ENCODE measurements around the gene TMEM176A. TPM values are rescaled to one million over a fixed set of nuclear protein-coding genes. Genes with fewer than 3 reads are reported as not detected.

The TMEM176A gene
- total and polyA plus RNA-seq, 2 experiments from 2014 or later: 0.34 TPM; not detected in 1

DNA sequence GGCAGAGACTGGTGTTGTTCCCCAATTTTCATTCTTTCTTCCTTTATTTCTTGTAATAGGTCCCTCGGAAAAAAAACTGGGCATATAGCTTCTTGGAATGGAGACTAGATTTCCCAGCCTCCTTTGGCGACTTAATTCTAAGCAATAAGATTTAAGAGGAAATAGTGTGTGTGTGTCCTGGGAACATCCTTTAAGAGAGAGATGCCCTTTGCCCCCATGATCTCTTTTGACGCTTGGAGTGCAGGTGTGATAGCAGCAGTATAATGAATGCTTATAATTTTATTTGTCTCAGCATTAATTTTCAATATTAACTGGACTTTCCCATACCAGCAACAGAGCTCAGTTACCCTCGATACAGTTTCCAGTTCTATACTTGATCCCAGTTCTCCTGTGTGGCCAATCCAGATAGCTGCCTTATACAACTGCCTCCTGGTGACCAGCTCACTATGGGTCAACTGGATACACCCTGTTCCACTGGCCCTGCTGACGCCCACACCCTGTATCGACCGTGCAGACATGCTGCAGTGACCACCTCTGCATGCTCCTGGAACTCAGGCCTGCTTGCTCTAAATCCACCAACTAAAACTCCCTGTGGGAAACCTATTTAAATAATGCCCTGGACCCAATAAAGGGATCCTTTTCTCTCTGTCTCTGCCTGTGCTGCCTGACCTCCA lies 13.9 kb downstream of the TMEM176A start:
- Histone ChIP-seq H3K27ac (ENCODE audit: low read depth) (no peak overlapping the region), H3K79me2 (replicated peaks; ENCODE audit: insufficient read depth) (no peaks in the 10 kb centered on the region), H3K4me2 (no peak overlapping the region), H3F3A (replicated peaks; ENCODE audit: low read depth) (no peaks in the 10 kb centered on the region), H4K20me1 (replicated peaks; ENCODE audit: insufficient read depth) (no peaks in the 10 kb centered on the region; the same call in 1 of the 2 replicates), H3K4me1 (ENCODE audit: insufficient read depth) (no peaks in the 10 kb centered on the region), H3K36me3 (ENCODE audit: insufficient read depth) (no peaks in the 10 kb centered on the region), H3K9me2 (ENCODE audit: insufficient read depth) (no peaks in the 10 kb centered on the region), H3K4me3 (no peak overlapping the region), H2AFZ (no peak overlapping the region), H3K27me3 (ENCODE audit: insufficient read depth) (no peaks in the 10 kb centered on the region)
- ATAC-seq: peak; percentile 52; the same call in 2 of the 3 replicates
- Mint-ChIP-seq H3K27me3 (ENCODE audit: insufficient read depth, low read depth, poor library complexity) (no peaks in the 10 kb centered on the region), H3K36me3 (ENCODE audit: low read depth) (peaks cover 5% of the 10 kb centered on the region; the same call in 1 of the 3 replicates), H3K4me3 (no peak overlapping the region), H3K9me3 (peaks cover 5% of the 10 kb centered on the region; the same call in 1 of the 3 replicates), H3K27ac (no peak overlapping the region), H3K4me1 (peaks cover 9% of the 10 kb centered on the region; the same call in 2 of the 3 replicates)
- no peak for DNase-seq (ENCODE audit: low spot score)
- TF ChIP-seq EZH2phosphoT487 (IDR thresholded peaks at IDR 0.05; ENCODE audit: unreplicated experiment) (no peak), ZNF331 (CRISPR knock-in tag; IDR thresholded peaks at IDR 0.05; ENCODE audit: low read depth) (no peak), NANOG (IDR thresholded peaks at IDR 0.05; ENCODE audit: borderline replicate concordance) (no peak), JUNB (IDR thresholded peaks at IDR 0.05; ENCODE audit: unreplicated experiment) (no peak), CREB1 (CRISPR knock-in tag; IDR thresholded peaks at IDR 0.05; ENCODE audit: low read depth) (no peak), EZH2 (IDR thresholded peaks at IDR 0.05; ENCODE audit: low read depth, unreplicated experiment) (no peak), ZNF114 (CRISPR knock-in tag; IDR thresholded peaks at IDR 0.05) (no peak), STAT1 (IDR thresholded peaks at IDR 0.05; ENCODE audit: unreplicated experiment) (no peak), POLR2AphosphoS5 (IDR thresholded peaks at IDR 0.05; ENCODE audit: low read depth) (no peak)
- TF ChIP-seq, protein P1, sequence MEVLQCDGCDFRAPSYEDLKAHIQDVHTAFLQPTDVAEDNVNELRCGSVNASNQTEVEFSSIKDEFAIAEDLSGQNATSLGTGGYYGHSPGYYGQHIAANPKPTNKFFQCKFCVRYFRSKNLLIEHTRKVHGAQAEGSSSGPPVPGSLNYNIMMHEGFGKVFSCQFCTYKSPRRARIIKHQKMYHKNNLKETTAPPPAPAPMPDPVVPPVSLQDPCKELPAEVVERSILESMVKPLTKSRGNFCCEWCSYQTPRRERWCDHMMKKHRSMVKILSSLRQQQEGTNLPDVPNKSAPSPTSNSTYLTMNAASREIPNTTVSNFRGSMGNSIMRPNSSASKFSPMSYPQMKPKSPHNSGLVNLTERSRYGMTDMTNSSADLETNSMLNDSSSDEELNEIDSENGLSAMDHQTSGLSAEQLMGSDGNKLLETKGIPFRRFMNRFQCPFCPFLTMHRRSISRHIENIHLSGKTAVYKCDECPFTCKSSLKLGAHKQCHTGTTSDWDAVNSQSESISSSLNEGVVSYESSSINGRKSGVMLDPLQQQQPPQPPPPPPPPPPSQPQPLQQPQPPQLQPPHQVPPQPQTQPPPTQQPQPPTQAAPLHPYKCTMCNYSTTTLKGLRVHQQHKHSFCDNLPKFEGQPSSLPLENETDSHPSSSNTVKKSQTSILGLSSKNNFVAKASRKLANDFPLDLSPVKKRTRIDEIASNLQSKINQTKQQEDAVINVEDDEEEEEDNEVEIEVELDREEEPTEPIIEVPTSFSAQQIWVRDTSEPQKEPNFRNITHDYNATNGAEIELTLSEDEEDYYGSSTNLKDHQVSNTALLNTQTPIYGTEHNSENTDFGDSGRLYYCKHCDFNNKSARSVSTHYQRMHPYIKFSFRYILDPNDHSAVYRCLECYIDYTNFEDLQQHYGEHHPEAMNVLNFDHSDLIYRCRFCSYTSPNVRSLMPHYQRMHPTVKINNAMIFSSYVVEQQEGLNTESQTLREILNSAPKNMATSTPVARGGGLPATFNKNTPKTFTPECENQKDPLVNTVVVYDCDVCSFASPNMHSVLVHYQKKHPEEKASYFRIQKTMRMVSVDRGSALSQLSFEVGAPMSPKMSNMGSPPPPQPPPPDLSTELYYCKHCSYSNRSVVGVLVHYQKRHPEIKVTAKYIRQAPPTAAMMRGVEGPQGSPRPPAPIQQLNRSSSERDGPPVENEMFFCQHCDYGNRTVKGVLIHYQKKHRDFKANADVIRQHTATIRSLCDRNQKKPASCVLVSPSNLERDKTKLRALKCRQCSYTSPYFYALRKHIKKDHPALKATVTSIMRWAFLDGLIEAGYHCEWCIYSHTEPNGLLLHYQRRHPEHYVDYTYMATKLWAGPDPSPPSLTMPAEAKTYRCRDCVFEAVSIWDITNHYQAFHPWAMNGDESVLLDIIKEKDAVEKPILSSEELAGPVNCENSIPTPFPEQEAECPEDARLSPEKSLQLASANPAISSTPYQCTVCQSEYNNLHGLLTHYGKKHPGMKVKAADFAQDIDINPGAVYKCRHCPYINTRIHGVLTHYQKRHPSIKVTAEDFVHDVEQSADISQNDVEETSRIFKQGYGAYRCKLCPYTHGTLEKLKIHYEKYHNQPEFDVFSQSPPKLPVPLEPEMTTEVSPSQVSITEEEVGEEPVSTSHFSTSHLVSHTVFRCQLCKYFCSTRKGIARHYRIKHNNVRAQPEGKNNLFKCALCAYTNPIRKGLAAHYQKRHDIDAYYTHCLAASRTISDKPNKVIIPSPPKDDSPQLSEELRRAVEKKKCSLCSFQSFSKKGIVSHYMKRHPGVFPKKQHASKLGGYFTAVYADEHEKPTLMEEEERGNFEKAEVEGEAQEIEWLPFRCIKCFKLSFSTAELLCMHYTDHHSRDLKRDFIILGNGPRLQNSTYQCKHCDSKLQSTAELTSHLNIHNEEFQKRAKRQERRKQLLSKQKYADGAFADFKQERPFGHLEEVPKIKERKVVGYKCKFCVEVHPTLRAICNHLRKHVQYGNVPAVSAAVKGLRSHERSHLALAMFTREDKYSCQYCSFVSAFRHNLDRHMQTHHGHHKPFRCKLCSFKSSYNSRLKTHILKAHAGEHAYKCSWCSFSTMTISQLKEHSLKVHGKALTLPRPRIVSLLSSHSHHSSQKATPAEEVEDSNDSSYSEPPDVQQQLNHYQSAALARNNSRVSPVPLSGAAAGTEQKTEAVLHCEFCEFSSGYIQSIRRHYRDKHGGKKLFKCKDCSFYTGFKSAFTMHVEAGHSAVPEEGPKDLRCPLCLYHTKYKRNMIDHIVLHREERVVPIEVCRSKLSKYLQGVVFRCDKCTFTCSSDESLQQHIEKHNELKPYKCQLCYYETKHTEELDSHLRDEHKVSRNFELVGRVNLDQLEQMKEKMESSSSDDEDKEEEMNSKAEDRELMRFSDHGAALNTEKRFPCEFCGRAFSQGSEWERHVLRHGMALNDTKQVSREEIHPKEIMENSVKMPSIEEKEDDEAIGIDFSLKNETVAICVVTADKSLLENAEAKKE (CRISPR knock-in tag; IDR thresholded peaks at IDR 0.05): no peak
- TF ChIP-seq, protein P2, sequence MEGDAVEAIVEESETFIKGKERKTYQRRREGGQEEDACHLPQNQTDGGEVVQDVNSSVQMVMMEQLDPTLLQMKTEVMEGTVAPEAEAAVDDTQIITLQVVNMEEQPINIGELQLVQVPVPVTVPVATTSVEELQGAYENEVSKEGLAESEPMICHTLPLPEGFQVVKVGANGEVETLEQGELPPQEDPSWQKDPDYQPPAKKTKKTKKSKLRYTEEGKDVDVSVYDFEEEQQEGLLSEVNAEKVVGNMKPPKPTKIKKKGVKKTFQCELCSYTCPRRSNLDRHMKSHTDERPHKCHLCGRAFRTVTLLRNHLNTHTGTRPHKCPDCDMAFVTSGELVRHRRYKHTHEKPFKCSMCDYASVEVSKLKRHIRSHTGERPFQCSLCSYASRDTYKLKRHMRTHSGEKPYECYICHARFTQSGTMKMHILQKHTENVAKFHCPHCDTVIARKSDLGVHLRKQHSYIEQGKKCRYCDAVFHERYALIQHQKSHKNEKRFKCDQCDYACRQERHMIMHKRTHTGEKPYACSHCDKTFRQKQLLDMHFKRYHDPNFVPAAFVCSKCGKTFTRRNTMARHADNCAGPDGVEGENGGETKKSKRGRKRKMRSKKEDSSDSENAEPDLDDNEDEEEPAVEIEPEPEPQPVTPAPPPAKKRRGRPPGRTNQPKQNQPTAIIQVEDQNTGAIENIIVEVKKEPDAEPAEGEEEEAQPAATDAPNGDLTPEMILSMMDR (conservative IDR thresholded peaks at IDR 0.05; ENCODE audit: low read depth in 2 of 2): no peak
- TF ChIP-seq, protein P3, sequence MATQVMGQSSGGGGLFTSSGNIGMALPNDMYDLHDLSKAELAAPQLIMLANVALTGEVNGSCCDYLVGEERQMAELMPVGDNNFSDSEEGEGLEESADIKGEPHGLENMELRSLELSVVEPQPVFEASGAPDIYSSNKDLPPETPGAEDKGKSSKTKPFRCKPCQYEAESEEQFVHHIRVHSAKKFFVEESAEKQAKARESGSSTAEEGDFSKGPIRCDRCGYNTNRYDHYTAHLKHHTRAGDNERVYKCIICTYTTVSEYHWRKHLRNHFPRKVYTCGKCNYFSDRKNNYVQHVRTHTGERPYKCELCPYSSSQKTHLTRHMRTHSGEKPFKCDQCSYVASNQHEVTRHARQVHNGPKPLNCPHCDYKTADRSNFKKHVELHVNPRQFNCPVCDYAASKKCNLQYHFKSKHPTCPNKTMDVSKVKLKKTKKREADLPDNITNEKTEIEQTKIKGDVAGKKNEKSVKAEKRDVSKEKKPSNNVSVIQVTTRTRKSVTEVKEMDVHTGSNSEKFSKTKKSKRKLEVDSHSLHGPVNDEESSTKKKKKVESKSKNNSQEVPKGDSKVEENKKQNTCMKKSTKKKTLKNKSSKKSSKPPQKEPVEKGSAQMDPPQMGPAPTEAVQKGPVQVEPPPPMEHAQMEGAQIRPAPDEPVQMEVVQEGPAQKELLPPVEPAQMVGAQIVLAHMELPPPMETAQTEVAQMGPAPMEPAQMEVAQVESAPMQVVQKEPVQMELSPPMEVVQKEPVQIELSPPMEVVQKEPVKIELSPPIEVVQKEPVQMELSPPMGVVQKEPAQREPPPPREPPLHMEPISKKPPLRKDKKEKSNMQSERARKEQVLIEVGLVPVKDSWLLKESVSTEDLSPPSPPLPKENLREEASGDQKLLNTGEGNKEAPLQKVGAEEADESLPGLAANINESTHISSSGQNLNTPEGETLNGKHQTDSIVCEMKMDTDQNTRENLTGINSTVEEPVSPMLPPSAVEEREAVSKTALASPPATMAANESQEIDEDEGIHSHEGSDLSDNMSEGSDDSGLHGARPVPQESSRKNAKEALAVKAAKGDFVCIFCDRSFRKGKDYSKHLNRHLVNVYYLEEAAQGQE (IDR thresholded peaks at IDR 0.05; ENCODE audit: unreplicated experiment): no peak
- TF ChIP-seq, protein P4, sequence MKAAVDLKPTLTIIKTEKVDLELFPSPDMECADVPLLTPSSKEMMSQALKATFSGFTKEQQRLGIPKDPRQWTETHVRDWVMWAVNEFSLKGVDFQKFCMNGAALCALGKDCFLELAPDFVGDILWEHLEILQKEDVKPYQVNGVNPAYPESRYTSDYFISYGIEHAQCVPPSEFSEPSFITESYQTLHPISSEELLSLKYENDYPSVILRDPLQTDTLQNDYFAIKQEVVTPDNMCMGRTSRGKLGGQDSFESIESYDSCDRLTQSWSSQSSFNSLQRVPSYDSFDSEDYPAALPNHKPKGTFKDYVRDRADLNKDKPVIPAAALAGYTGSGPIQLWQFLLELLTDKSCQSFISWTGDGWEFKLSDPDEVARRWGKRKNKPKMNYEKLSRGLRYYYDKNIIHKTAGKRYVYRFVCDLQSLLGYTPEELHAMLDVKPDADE (IDR thresholded peaks at IDR 0.05): no peak
